PC-9 (cell line): ENCODE measurements around the gene KRTAP5-5.

ENCODE experiments used
- CTCF ChIP-seq: fragments of 200-600 bp; sonication (generic); conservative IDR thresholded peaks from 2 replicates; pipeline ENCODE4 v1.6.1; 2017; ENCODE audit warnings: mixed run types, antibody characterized with exemption, mild to moderate bottlenecking, moderate library complexity
- EZH2 ChIP-seq: fragments of 200-600 bp; sonication (generic); IDR thresholded peaks from 2 replicates; pipeline ENCODE4 v1.8.0; 2017; ENCODE audit warnings: antibody characterized with exemption, low read depth

GRCh38 chr11:1647901-1648652 lies 18.5 kb downstream of the KRTAP5-5 start:
- TF ChIP-seq CTCF = no peak
- TF ChIP-seq EZH2 = no peak
